ENCODE results near the gene INPPL1. TPM values are rescaled to one million over a fixed set of nuclear protein-coding genes. Genes with fewer than 3 reads are reported as not detected.
"Not testable (repeated sequence)": the region's sequence is repeated elsewhere in the genome, so short reads cannot be mapped to it uniquely, and the experiment has no call there.

The INPPL1 gene
- polyA plus RNA-seq, 3 donors, result 132 to 144 (median 137) TPM

- no peak for DNase-seq (ENCODE audit: low read depth in 3 of 3, low spot score in 2 of 3)
These were observed 17.6 kb downstream of the INPPL1 start for GRCh38 chr11:72242141-72242540.

DNA sequence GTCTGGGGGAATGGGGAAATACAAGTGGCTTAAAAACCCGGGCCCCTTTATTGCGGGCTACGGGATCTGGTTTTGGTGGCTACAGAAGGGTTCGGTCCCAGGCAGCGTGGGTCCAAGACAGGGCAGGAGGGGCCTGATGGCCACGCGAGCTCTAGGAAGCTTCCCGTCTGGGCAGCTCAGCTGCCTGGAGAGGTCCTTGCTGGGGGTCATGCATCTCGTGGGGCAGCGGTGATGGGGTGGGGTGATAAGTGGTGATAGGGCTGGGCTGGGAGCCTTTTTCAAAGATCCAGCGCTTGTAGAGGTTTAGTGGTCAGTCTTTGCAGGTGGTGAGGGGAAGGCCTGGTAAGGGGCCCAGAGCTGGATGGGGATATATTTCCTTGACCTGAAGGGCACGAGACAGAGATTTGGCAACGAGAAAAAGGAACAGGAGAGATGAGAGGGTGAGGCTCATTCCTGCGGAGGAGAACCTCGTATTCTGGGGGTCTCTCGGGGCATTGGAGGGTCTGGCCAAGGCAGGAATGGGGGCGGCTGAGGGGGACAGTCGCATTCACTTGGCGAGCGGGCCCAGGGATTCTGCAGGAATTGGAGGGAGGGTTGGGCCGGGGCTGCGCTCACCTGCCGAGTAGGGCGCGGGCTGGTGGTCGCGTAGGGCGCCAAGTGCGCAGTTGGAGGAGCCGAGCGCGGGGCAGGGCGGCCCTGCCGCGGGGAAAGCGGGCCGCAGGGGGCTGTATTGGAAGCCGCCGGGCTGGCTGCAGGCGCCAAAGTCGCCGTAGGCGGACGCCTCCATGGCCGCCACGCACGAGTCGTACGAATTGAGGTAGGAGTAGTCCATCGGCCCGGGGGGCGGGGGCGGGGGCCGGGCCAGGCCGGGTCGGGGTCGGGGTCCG, 18.8 kb downstream of the INPPL1 start:
- no peak for DNase-seq (ENCODE audit: low read depth in 3 of 3, low spot score in 2 of 3)

DNA sequence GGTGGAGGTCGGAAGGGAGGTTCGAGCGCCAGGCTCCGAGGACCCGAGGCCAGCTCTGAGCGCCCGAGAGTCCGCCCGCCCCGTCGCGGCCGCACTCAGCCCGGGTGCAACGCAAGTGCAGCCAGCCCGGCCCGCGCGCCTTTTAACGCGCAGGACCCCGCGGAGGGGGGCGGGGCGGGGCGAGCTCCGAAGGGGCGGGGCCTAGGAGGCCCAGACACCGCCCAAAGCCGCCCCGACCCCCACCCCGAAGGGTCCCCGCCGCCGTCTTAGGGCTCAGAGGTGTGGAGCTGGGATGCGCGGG, 19.4 kb downstream of the INPPL1 start, which contains the start of gene PHOX2A:
Gene PHOX2A, minus strand, starts transcription at position 117 of the 301 bp plus-strand sequence. CDS start 172 bp downstream, outside the sequence.
- DNase-seq (ENCODE audit: low read depth in 3 of 3, low spot score in 2 of 3), result no peak

DNA sequence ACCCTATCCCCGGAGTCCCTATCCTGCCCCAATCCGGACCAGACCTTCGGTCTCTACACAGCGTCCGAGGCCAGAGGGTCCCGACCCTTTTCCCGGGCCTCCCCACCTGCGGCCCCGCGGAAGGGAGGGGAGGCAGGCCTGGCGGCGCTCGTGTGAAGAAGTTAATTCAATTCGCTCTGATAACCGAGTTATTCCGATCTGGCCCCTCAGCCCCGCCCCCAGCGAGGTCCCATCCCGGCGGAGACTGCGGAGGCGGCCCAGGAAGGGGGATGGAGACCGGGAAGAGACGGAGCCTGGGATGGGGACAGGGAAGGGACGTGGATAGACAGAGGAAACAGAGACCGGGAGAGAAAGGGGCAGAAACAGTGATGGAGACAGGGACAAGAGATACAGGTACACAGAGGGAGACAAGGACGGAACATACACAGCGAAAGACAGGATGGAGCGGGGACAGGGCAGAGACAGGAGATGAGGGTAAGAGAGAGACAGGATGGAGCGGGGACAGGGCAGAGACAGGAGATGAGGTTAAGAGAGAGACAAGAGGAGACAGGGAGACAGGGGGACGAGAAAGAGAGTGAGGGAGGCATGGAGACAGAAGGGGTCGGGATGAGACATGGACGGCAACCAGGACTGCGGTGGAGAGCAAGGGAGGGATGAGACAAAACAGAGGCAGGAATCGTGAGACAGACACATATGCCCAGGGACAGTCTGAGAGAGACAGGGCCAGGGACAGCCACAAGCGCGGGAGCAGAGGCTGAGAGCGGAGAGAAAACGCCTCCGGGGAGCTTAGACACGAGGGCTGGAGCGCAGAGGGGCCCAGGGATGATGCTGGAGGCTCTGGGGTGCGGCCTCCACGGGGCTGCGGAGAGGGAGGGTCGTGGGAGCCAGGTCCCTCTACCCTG, 20.0 kb downstream of the INPPL1 start:
- DNase-seq (ENCODE audit: low read depth in 3 of 3, low spot score in 2 of 3), result no peak

DNA sequence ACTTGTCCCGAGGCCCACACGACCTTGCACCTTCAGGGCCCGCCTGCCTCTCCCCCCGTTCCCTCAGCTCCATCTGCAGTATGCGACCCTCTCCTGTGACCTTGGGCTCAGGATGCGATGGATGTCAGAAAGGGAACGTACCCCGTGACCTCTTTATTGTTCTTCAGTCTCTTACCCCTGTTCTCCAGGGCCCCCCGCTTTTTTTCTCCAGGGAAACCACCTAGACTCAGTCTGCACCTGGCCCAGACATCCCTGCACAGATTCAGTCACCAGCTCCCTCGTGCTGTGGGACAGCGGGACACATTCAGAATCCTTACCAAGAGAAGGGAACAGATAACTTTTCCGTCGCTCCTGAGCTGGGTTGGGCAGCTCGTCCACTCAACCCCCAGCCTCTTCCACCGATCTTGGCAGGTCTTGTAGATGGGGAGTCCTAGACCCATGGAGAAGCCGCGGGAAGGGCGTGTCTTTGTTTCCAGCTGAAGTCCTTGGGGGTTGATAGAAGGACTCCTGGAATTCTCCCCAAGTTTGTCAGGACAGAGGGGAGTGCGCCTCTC, 20.8 kb downstream of the INPPL1 start:
- no peak for DNase-seq (ENCODE audit: low read depth in 3 of 3, low spot score in 2 of 3)

DNA sequence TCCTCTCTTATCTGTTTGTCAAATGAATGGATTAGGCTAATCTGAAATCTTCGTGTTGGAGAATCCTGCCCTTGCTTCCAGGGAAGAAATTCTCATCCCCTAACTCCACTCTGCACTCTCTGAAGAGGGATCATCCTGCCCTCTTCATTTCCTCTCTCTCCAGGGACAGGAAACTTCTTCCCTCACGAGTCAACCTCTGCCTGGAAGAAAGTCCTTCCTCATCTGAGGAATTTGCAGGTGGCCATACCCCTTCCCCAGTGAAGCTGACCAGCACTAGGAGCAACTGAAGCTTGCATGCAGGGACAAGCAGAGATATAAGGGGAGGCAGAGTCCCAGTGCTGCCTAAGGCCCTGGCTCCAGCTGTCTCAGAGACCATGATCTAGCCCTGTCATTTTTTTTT, 23.0 kb downstream of the INPPL1 start:
- DNase-seq (ENCODE audit: low read depth in 3 of 3, low spot score in 2 of 3), result no peak

- DNase-seq (ENCODE audit: low read depth in 3 of 3, low spot score in 2 of 3), result no peak
These were observed 25.4 kb downstream of the INPPL1 start for GRCh38 chr11:72249961-72250360.

- DNase-seq (ENCODE audit: low read depth in 3 of 3, low spot score in 2 of 3), result no peak
These were observed 26.3 kb downstream of the INPPL1 start for GRCh38 chr11:72250661-72251464.

DNA sequence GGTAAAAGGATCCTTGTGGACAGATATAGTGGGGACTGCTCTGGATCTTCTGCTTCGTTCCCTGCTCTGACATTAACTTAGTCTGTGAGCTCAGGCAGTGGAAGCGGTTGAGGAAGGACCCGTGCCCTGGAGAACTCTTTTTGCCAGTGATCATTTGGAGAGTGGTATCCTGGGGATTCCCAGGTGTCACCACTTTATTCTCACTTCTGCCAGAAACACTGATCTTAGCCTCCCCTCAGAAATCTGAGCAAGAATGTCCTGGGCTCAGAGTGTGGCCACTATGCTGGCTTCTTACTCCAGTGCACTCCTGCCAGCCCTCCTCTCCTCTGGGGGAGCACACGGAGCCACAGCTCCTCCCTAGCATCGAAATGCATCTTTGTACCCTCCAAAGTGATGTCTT, 27.0 kb downstream of the INPPL1 start:
- no peak for DNase-seq (ENCODE audit: low read depth in 3 of 3, low spot score in 2 of 3)

GRCh38 chr11:72253392-72253791, 28.8 kb downstream of the INPPL1 start:
- no peak for DNase-seq (ENCODE audit: low read depth in 3 of 3, low spot score in 2 of 3)

GRCh38 chr11:72254299-72254993, 29.9 kb downstream of the INPPL1 start:
- DNase-seq (ENCODE audit: low read depth in 3 of 3, low spot score in 2 of 3), result no peak

DNA sequence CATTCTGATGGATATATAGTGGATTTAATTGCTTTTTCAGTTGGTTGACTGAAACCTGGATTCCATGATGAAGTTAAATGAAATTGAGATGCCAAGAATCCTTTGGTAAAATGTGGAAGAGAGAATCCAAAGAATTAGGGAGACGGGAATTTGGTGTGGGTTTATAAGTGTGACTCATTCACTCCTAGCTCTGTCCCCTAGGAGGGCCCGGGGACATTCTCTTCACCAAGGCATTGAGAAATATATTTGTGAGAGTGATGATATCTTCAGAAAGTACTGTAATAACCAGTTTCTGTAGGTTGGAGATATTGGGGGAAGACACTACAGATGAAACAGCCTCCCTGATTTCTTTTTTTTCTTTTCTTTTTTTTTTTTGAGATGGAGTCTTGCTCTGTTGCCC, 33.0 kb downstream of the INPPL1 start:
- DNase-seq (ENCODE audit: low read depth in 3 of 3, low spot score in 2 of 3), result no peak

GRCh38 chr11:72259490-72259889, 34.9 kb downstream of the INPPL1 start:
- DNase-seq (ENCODE audit: low read depth in 3 of 3, low spot score in 2 of 3), result no peak

- no peak for DNase-seq (ENCODE audit: low read depth in 3 of 3, low spot score in 2 of 3)
These were observed 36.0 kb downstream of the INPPL1 start for GRCh38 chr11:72260574-72260973.

DNA sequence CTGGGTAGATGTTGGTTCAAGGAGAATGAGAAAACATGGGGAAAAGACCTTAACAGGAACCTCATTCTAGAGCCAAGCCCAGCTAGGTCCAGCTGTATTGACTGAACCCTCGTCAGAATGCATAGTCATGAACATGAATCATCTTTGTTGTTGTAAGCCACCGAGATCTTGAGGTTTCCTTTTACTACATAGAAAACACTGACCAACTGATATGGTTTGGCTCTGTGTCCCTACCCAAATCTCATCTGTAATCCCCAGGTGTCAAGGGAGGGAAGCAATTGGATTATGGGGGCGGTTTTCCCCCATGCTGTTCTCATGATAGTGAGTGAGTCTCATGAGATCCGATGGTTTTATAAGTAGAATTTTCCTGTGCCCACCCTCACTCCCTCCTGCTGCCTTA, 38.8 kb downstream of the INPPL1 start:
- no peak for DNase-seq (ENCODE audit: low read depth in 3 of 3, low spot score in 2 of 3)

DNA sequence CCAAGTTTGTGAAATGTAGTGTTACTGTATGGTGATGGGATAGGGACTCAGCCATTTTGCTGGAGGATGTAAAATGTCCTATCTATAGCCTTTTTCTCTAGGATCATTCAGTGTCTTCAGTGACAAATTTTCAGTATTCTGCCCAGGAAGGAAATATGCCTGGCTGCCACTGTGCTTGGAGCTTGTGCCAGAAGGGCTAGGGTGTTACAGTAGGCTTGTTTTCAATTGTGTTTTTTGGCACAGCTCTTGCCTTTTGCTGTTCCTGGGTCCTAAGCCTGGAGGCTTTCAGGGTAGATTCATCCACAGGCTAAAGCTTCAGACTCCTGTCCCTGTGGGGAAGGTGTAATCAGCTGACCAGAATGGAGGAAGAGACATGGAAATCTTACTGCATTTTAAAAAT, 41.4 kb downstream of the INPPL1 start:
- no peak for DNase-seq (ENCODE audit: low read depth in 3 of 3, low spot score in 2 of 3)

GRCh38 chr11:72266960-72267359, 42.4 kb downstream of the INPPL1 start:
- not testable (repeated sequence) for DNase-seq (ENCODE audit: low read depth in 3 of 3, low spot score in 2 of 3)

DNA sequence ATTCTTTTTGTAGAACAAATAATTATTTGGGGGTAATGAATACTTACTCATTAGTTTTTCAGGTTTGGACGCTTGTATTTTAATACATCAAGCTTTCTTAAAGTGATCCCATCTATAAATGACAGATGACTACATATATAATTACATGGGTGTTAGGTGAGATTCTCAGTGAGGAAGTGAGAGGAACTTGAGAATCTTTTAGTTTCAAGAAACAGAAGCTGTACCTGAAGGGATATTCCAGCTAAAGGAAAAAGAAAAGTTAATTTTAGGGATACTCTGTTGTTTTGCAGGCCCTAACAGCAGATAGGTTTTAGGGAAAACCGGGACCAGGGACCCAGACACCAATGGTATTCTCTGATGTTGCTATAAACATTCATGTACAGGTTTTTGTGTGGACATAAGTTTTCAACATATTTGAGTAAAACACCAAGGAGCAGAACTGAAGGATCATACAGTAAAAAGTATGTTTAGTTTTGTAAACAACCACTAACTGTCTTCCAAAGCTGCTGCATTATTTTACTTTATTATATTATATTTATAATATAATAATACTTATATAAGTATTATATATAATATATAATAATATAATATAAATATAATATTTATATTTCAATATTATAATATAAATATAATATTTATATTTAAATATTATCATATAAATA, 43.5 kb downstream of the INPPL1 start:
- DNase-seq (ENCODE audit: low read depth in 3 of 3, low spot score in 2 of 3), result no peak

DNA sequence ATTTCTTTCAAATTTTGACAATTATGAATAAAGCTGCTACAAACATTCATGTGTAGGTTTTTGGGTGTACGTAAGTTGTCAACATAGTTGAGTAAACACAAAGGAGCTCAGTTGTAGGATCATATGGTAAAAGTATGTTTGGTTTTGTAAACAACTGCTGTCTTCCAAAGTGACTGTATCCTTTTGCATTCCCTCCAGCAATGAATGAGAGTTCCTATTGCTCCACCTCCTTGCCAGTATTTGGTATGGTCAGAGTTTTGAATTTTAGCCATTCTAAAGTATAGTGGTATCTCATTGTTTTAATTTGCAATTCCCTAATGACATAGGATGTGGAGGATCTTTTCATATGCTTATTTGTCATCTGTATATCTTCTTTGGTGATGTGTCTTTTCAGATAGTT, 47.4 kb downstream of the INPPL1 start:
- no peak for DNase-seq (ENCODE audit: low read depth in 3 of 3, low spot score in 2 of 3)
